HepG2 (cell line): ENCODE results near the gene IL2RA. TPM values are rescaled to one million over a fixed set of nuclear protein-coding genes. Genes with fewer than 3 reads are reported as not detected.

ENCODE experiments used
- ATAC-seq: fragments of 200-7000 bp; cut with Tn5 transposase; 3 replicates; pipeline ENCODE4 v1.9.1; 2020; ENCODE audit warnings: mild to moderate bottlenecking, moderate library complexity
- BruUV-seq: library from RNA; stranded (reverse); fragments of 400-500 nt; replicated peaks from 2 replicates; lab custom pipeline; 2021; lab: Mats Ljungman, UMichigan
- CTCF ChIA-PET: fragments of 300-600 bp; formaldehyde crosslinking; extraction: SDS; loops from one replicate; lab custom pipeline; 2021; ENCODE audit warnings: low total read pairs, inconsistent platforms, low intra/inter-chr PET ratio; lab: Yijun Ruan, JAX
- POLR2A ChIA-PET: fragments of 350-600 bp; sonication (Branson Sonifier 250); formaldehyde crosslinking; loops from one replicate; lab custom pipeline; 2020; ENCODE audit warnings: antibody characterized with exemption, inconsistent platforms; lab: Yijun Ruan, JAX
- DNase-seq: peaks from one replicate; pipeline ENCODE4 v3.0.0-alpha.2; 2015; ENCODE audit warnings: low spot score
- FAIRE-seq: peaks from 3 replicates; lab custom pipeline; 2011; peaks lifted over from hg19 to GRCh38; lab: Jason Lieb, UNC
- H2AFZ ChIP-seq: one replicate; pipeline ENCODE4 v1.6.1; 2011; ENCODE audit warnings: low read length, inconsistent platforms
- H3K27ac ChIP-seq: fragments of 300-600 bp; 3 replicates; pipeline ENCODE4 v1.8.0; 2011; ENCODE audit warnings: mixed run types, mild to moderate bottlenecking, mixed read lengths, low read length, inconsistent platforms; ENCODE audit not compliant: insufficient read depth; ENCODE audit errors: extremely low read length
- H3K27me3 ChIP-seq, 2 experiments: fragments of 200-600 bp in 1 of 2; 2 replicates in 1 of 2; 3 replicates in 1 of 2; pipeline versions ENCODE4 v1.6.0 to v1.8.0; 2011; ENCODE audit warnings: low read length in 2 of 2, mild to moderate bottlenecking in 2 of 2, moderate library complexity in 2 of 2, inconsistent platforms in 1 of 2; ENCODE audit not compliant: insufficient read depth in 2 of 2, control insufficient read depth in 1 of 2
- H3K36me3 ChIP-seq, 2 experiments: fragments of 200-600 bp in 1 of 2; replicated peaks in 1 of 2; 2 replicates in 1 of 2; 3 replicates in 1 of 2; pipeline versions ENCODE4 v1.5.1 to v1.8.0; 2011; ENCODE audit warnings: low read length in 2 of 2, inconsistent platforms in 1 of 2; ENCODE audit not compliant: insufficient read depth in 2 of 2, control insufficient read depth in 1 of 2
- H3K4me1 ChIP-seq: 2 replicates; pipeline ENCODE4 v1.5.1; 2012; ENCODE audit warnings: low read length, inconsistent platforms; ENCODE audit not compliant: insufficient read depth
- H3K4me2 ChIP-seq: 2 replicates; pipeline ENCODE4 v1.6.0; 2011; ENCODE audit warnings: low read depth, low read length, inconsistent platforms
- H3K4me3 ChIP-seq, 3 experiments: fragments of 200-600 bp in 1 of 3; sonication (generic), shearing (Covaris generic) in 1 of 3; replicated peaks in 1 of 3; 2 replicates each; pipeline ENCODE4 v1.5.1; 2011 to 2016; ENCODE audit warnings: low read length in 3 of 3, inconsistent platforms in 2 of 3, low read depth in 2 of 3, mild to moderate bottlenecking in 2 of 3, control low read depth in 1 of 3, mixed read lengths in 1 of 3; ENCODE audit not compliant: insufficient read depth in 1 of 3
- H3K79me2 ChIP-seq: one replicate; pipeline ENCODE4 v1.6.1; 2011; ENCODE audit warnings: low read length, inconsistent platforms; ENCODE audit not compliant: insufficient read depth
- H3K9ac ChIP-seq: 2 replicates; pipeline ENCODE4 v1.6.0; 2011; ENCODE audit warnings: mild to moderate bottlenecking, low read depth, low read length, inconsistent platforms; ENCODE audit not compliant: insufficient read depth
- H3K9me3 ChIP-seq: 2 replicates; pipeline ENCODE4 v1.5.1; 2012; ENCODE audit warnings: mild to moderate bottlenecking, low read length
- H4K20me1 ChIP-seq: 2 replicates; pipeline ENCODE4 v1.6.0; 2011; ENCODE audit warnings: inconsistent platforms, mild to moderate bottlenecking, low read length, moderate library complexity; ENCODE audit not compliant: insufficient read depth
- ATAD3A ChIP-seq: sonication (generic); formaldehyde crosslinking; IDR thresholded peaks from 2 replicates; pipeline ENCODE4 v1.4.0; 2020; ENCODE audit warnings: missing genetic modification reagents
- BCL6 ChIP-seq: IDR thresholded peaks from 2 replicates; pipeline ENCODE4 v1.6.1; 2016; ENCODE audit warnings: missing genetic modification reagents, missing compliant biosample characterization
- ELK4 ChIP-seq: sonication (generic); formaldehyde crosslinking; IDR thresholded peaks from 2 replicates; pipeline ENCODE4 v1.9.0; 2021; ENCODE audit warnings: missing genetic modification reagents, borderline replicate concordance
- FOXA3 ChIP-seq: IDR thresholded peaks from 2 replicates; pipeline ENCODE4 v1.6.1; 2016; ENCODE audit warnings: missing genetic modification reagents, missing compliant biosample characterization
- GABPB1 ChIP-seq: IDR thresholded peaks from 2 replicates; pipeline ENCODE4 v1.6.1; 2016; ENCODE audit warnings: mild to moderate bottlenecking, missing genetic modification reagents, moderate library complexity, missing compliant biosample characterization
- GMEB2 ChIP-seq: IDR thresholded peaks from 2 replicates; pipeline ENCODE4 v1.6.1; 2016; ENCODE audit warnings: missing biosample characterization, missing genetic modification reagents, low read depth
- KLF12 ChIP-seq: sonication (generic); formaldehyde crosslinking; IDR thresholded peaks from 2 replicates; pipeline ENCODE4 v1.4.0; 2020; ENCODE audit warnings: missing genetic modification reagents, borderline replicate concordance
- KLF16 ChIP-seq, 2 experiments: sonication (generic) in 1 of 2; formaldehyde crosslinking in 1 of 2; IDR thresholded peaks; 2 replicates each; pipeline versions ENCODE4 v1.6.1 to v1.8.0; 2016 to 2023; ENCODE audit warnings: missing genetic modification reagents in 2 of 2, missing compliant biosample characterization in 1 of 2
- MAFF ChIP-seq: IDR thresholded peaks from 2 replicates; pipeline ENCODE4 v1.6.1; 2011; ENCODE audit warnings: low read depth, low read length, improper control_type of control experiment
- NAIF1 ChIP-seq: sonication (generic); formaldehyde crosslinking; IDR thresholded peaks from 2 replicates; pipeline ENCODE4 v1.5.0; 2020; ENCODE audit warnings: mild to moderate bottlenecking, missing genetic modification reagents, borderline replicate concordance
- REL ChIP-seq: sonication (generic); formaldehyde crosslinking; conservative IDR thresholded peaks from 2 replicates; pipeline ENCODE4 v1.8.0; 2022; ENCODE audit warnings: mild to moderate bottlenecking, missing genetic modification reagents, moderate library complexity
- USF2 ChIP-seq, 2 experiments: sonication (generic) in 1 of 2; formaldehyde crosslinking in 1 of 2; IDR thresholded peaks; 2 replicates each; pipeline versions ENCODE4 v1.5.1 to v1.6.1; 2011 to 2020; ENCODE audit warnings: borderline replicate concordance in 1 of 2, low read depth in 1 of 2, low read length in 1 of 2, mild to moderate bottlenecking in 1 of 2, missing genetic modification reagents in 1 of 2, moderate library complexity in 1 of 2
- ZBTB3 ChIP-seq: sonication (generic); formaldehyde crosslinking; IDR thresholded peaks from 2 replicates; pipeline ENCODE4 v1.4.0; 2020; ENCODE audit warnings: low read depth, mild to moderate bottlenecking, moderate library complexity, missing genetic modification reagents, borderline replicate concordance
- ZNF225 ChIP-seq: sonication (generic); formaldehyde crosslinking; IDR thresholded peaks from 2 replicates; pipeline ENCODE4 v1.4.0; 2020; ENCODE audit warnings: mild to moderate bottlenecking, missing genetic modification reagents
- ZNF432 ChIP-seq: sonication (generic); formaldehyde crosslinking; IDR thresholded peaks from 2 replicates; pipeline ENCODE4 v1.5.0; 2020; ENCODE audit warnings: missing genetic modification reagents, mild to moderate bottlenecking, borderline replicate concordance
- ZNF484 ChIP-seq: sonication (generic); formaldehyde crosslinking; IDR thresholded peaks from 2 replicates; pipeline ENCODE4 v1.5.1; 2020; ENCODE audit warnings: mild to moderate bottlenecking, low read depth, missing genetic modification reagents, borderline replicate concordance
- ZNF501 ChIP-seq: sonication (generic); formaldehyde crosslinking; IDR thresholded peaks from 2 replicates; pipeline ENCODE4 v1.5.1; 2020; ENCODE audit warnings: mild to moderate bottlenecking, moderate library complexity, missing genetic modification reagents
- ZNF709 ChIP-seq: sonication (generic); formaldehyde crosslinking; IDR thresholded peaks from 2 replicates; pipeline ENCODE4 v1.5.0; 2020; ENCODE audit warnings: mild to moderate bottlenecking, missing genetic modification reagents
- WGBS: methylation state at CpG from one replicate; pipeline ENCODE4 v1.1.6; 2017; ENCODE audit warnings: low lambda C conversion rate; 5-methylcytosine and 5-hydroxymethylcytosine counted together
- in situ Hi-C: cut with HindIII; loops from 2 replicates; pipeline ENCODE4 v1.10.0; 2017; ENCODE audit warnings: low pct_unique_long_range_greater_than_20kb; ENCODE audit not compliant: extremely low pct_ligation_motif_present
- intact Hi-C: fragments of 100-400 bp; cut with micrococcal nuclease; formaldehyde crosslinking; loops from one replicate; pipeline ENCODE4 v1.10.0; 2022; ENCODE audit not compliant: unreplicated experiment
- polyA plus RNA-seq, 8 experiments: library from polyadenylated mRNA; depleted of rRNA in 3 of 8; stranded (reverse) in 7 of 8; unstranded in 1 of 8; fragments of >200 nt; fragmentation: Illumina TruSeq in 4 of 8; extraction: Trizol in 4 of 8; gene quantifications; 2 replicates each; pipeline versions ENCODE4 v1.2.1 to v1.2.3, GENCODE V29; 2011 to 2016; ENCODE audit warnings: low read depth in 4 of 8, missing spikeins in 1 of 8, mixed read lengths in 1 of 8; ENCODE audit not compliant: insufficient read depth in 1 of 8
- total RNA-seq, 5 experiments: library from RNA; depleted of rRNA; stranded (reverse); fragments of >200 nt; fragmentation: Illumina TruSeq; extraction: Trizol; gene quantifications; 2 replicates each; pipeline ENCODE4 v1.2.3, GENCODE V29; 2016; ENCODE audit warnings: low read depth in 1 of 5

Gene IL2RA
- total and polyA plus RNA-seq, 2 of the 13 experiments (the other 11 are each of a cell fraction or from before 2014, with no cell fraction given): not detected

DNA sequence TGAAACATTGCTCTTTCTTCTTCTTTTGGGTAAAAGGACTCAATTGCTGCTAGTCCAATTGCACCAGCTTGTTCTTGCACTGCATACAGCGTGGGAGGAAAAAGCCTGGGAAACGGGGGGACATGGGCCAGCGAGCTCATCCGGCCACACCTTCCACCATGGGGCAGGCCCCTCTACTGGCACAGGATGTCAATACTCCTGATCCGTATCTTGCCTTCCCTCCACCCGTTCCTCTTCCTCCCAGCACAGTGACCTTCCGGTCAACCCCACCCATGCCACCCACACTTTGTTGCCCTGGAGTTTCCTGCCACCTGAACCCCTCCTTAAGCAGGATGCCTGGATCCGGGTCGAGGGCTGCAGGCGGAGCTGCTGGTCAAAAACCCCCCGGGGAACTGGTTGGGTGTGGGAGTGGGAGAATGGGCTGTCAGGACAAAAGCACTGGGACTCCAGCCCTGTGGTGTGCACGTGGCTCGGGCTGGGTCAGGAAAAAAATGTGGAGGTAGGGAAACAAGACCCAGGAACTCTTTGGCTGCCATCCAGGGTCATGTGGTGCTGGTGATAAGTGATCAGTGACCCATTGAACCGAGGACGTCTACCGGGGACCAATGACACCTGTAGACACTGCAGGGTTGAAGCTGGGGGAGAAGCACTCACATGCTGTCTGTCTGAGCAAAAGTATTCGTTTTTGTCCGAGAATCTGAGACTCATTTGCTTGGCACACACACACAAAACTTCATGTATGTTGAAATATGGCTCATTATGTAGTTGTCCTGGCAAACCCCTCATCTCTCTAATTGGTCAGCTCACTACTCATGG, 8.1 kb downstream of the IL2RA start:
- H3K27ac ChIP-seq: no peak overlapping the region
- H3K79me2 ChIP-seq: no peaks in the 10 kb centered on the region
- no TSS peak for BruUV-seq
- ChIA-PET POLR2A (no interaction called here), CTCF (interaction anchor here (1.6 kb wide), 1 partner anchor 35 kb away, joined by 4 read pairs; the partner anchor contains the start of gene RBM17)
- H3K27me3 ChIP-seq: no peaks in the 10 kb centered on the region; a peak in 2 of 5 replicates
- no peaks in the 10 kb centered on the region for H3K9me3 ChIP-seq
- peak overlapping the region in 1 of 3 experiments; percentile 46; a peak in 2 of 6 replicates for H3K4me3 ChIP-seq
- H4K20me1 ChIP-seq: no peaks in the 10 kb centered on the region
- no peak overlapping the region for H3K9ac ChIP-seq
- FAIRE-seq (peak; percentile 58), ATAC-seq (peak; percentile 70), DNase-seq (peak; percentile 71)
- no peak overlapping the region for H2AFZ ChIP-seq
- peaks cover 30% of the 10 kb centered on the region for H3K4me1 ChIP-seq
- H3K36me3 ChIP-seq: no peaks in the 10 kb centered on the region
- WGBS: 11% methylated on average over 16 of the region's 18 CpGs
- intact Hi-C loops (loop anchor here (5.0 kb wide), 1 partner anchor 42 kb away; no protein-coding TSS in a partner anchor), in situ Hi-C loops (no loop called here)
- peak overlapping the region; percentile 65 for H3K4me2 ChIP-seq
- TF ChIP-seq USF2 (IDR thresholded peaks at IDR 0.05; ENCODE audit: low read depth, low read length) (peak; percentile 44; the same call in 1 of the 2 replicates), USF2 (CRISPR knock-in tag; IDR thresholded peaks at IDR 0.05; ENCODE audit: borderline replicate concordance) (peak; percentile 51; the same call in 1 of the 2 replicates), ZNF225 (CRISPR knock-in tag) (peak; percentile 18; the same call in 1 of the 2 replicates), ZNF432 (CRISPR knock-in tag) (no peak), KLF12 (CRISPR knock-in tag) (no peak), REL (no peak), ZBTB3 (CRISPR knock-in tag) (0 out of 2 replicates have a peak, but pooled peaks have one; percentile 27), ZNF709 (CRISPR knock-in tag) (0 out of 2 replicates have a peak, but pooled peaks have one; percentile 27), ZNF484 (CRISPR knock-in tag) (no peak), ZNF501 (CRISPR knock-in tag) (0 out of 2 replicates have a peak, but pooled peaks have one; percentile 31), GMEB2 (CRISPR knock-in tag) (no peak), NAIF1 (CRISPR knock-in tag) (no peak), ATAD3A (CRISPR knock-in tag) (no peak), KLF16 (CRISPR knock-in tag; IDR thresholded peaks at IDR 0.05) (0 out of 4 replicates have a peak, but pooled peaks of 1 of the 2 experiments have one; percentile 27), GABPB1 (CRISPR knock-in tag) (peak; percentile 66), MAFF (no peak), FOXA3 (no peak), BCL6 (CRISPR knock-in tag) (0 out of 2 replicates have a peak, but pooled peaks have one; percentile 7), ELK4 (no peak)
